A204.1 (cell line): ENCODE measurements around the gene MGARP.
"Not testable (repeated sequence)": the region's sequence is repeated elsewhere in the genome, so short reads cannot be mapped to it uniquely, and the experiment has no call there.

ENCODE experiments used
- FAIRE-seq: peaks from 2 replicates; lab custom pipeline; 2012; peaks lifted over from hg19 to GRCh38; lab: Jason Lieb, UNC

MGARP gene

GRCh38 chr4:139279760-139280620, at the start of gene MGARP:
MGARP (minus strand) TSS chr4:139280225; CDS start chr4:139280158, 67 bp downstream.
- no peak for FAIRE-seq

GRCh38 chr4:139329665-139330200, 49.7 kb upstream of the MGARP start:
- FAIRE-seq = no peak

DNA sequence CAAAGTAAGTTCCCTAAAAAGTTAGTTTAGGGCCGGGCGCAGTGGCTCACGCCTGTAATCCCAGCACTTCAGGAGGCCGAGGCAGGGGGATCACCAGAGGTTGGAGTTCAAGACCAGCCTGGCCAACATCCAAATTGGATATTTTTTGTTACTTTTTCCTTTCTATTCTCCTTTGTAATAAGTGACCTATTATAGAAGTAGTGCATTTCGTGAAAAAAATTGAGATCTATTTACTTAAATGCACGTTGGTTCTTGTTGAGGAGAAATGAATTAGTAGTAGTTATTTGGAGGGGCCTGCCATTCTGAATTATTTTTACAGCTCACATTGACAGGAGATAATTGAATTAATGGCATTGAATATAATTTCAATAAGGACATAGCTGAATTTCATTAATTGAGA, 44.6 kb upstream of the MGARP start:
- FAIRE-seq = no peak

DNA sequence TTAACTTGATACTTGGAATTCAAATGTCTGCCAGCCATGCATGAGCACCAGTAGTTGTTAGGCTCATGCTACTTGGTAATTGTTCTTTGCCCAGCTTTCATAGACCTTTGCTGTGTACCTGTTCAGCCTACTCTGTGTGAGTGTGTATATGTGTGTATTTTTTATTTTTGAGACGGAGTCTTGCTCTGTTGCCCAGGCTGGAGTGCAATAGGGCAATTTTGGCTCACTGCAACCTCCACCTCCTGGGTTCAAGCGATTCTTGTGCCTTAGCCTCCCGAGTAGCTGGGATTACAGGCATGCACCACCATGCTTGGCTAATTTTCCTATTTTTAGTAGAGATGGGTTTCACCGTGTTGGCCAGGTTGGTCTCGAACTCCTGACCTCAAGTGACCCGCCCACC, 42.5 kb upstream of the MGARP start:
- FAIRE-seq = not testable (repeated sequence)

DNA sequence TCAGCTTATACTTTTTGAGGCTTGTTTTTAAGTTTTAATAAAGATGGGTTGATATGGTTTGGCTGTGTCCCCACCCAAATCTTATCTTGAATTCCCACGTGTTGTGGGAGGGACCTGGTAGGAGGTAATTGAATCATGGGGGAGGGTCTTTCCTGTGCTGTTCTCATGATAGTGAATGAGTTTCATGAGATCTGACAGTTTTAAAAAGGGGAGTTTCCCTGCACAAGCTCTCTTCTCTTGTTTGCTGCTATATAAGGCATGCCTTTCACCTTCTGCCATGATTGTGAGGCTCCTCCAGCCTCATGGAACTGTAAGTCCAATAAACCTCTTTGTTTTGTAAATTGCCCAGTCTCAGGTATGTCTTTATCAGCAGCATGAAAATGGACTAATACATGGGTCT, 42.0 kb upstream of the MGARP start:
- FAIRE-seq = not testable (repeated sequence)

DNA sequence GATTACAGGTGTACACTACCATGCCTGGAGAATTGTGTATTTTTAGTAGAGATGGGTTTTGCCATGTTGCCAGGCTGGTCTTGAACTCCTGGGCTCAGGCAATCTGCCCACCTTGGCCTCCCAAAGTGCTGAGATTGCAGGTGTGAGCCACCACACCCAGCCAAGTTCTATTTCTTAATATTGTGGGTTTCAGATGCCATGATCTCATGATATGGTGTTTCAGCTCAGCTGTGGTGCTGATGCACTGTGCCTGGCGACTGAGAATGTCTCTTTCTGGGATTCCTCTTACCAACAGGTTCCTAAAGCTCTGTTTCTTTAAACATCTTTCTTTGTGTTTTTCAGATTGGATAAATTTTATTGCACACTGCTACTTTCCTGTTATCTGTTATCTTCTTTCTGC, 39.5 kb upstream of the MGARP start:
- FAIRE-seq = no peak

DNA sequence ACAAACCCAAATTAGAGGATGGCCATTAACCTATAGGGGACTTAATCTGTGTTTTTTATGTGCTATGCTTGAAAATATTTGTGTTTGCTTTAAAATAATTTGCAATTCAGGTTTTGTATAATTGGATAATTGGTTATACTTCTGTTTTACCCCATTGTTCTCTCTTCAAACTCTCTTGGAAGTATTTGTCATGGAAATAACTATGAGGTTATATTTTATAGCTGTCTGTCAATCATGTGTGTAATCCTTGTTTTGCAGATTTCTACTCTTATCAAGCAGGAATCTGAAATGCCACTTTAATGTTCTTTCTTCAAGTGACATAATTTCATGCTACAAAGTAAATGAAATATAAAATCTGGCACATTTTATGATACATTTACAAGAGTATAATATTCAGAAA, 37.6 kb upstream of the MGARP start:
- FAIRE-seq = no peak

DNA sequence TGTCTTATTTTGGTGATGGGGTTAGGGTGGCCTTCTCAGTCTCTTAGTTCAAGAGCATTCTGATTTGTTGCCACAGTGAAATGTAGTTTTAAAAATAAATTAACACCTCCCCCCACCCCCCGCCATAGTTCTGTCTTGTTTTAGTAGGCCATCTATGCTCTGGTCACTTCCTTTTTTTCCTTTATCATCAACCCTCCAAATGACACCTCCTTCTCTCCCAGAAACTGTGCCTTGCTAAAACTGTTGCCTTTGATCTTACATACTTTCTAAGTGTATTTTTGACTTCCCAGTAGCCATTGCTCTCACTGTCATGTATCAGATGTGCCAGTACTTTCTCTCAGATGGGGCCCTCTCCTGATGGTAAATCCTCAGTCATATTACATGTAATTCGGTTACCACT, 36.7 kb upstream of the MGARP start:
- FAIRE-seq = no peak

- no peak for FAIRE-seq
Measured at GRCh38 chr4:139315221-139315675, 35.2 kb upstream of the MGARP start.

GRCh38 chr4:139314047-139314800, 34.2 kb upstream of the MGARP start:
- no peak for FAIRE-seq

DNA sequence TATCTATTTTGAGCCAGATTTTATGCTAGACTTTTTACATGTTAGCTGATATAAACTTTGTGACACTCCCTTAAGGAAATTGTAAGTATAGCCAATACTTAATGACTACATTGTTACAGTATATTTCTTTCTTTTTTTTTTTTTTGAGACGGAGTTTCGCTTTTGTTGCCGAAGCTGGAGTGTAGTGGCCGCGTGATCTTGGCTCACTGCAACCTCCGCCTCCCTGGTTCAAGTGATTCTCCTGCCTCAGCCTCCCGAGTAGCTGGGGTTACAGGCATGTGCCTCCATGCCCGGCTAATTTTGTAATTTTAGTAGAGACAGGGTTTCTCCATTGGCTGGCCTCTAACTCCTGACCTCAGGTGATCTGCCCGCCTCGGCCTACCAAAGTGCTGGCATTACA, 33.4 kb upstream of the MGARP start:
- FAIRE-seq = not testable (repeated sequence)

DNA sequence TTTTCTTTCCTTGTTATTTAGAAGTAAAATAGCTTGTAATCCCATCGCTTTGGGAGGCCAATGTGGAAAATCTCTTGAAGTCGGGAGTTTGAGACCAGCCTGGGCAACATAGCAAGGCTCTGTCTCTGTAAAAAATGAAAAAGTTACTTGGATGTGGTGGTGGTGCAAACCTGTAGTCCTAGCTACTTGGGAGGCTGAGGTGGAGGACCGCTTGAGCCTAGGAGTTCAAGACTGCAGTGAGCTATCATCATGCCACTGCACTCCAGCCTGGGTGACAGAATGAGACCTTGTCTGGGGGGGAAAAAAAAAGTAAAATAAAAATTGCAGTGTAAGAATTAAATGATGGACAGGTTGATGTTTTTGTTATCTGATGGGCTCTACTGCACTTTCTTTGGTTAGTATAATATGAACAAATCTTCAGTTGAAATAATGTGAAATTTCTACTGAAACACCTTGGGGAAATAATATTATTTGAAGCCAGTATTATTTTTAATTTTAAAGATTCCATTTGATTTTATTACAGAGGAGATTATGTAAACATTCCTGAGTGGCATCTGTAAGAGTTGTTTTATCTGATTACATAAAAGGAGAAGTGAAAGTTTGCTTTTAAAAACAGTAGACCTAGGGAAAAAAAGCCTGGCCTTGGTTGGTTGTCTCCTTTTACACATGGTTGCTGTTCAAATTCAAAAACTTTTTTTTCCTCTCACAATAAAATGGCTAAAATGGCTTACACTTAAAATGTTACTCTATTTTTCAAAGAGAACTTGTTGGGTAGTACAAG, 32.7 kb upstream of the MGARP start:
- peak; percentile 14 for FAIRE-seq

GRCh38 chr4:139311909-139312308, 31.9 kb upstream of the MGARP start:
- FAIRE-seq = no peak

GRCh38 chr4:139304920-139305319, 24.9 kb upstream of the MGARP start:
- no peak for FAIRE-seq

DNA sequence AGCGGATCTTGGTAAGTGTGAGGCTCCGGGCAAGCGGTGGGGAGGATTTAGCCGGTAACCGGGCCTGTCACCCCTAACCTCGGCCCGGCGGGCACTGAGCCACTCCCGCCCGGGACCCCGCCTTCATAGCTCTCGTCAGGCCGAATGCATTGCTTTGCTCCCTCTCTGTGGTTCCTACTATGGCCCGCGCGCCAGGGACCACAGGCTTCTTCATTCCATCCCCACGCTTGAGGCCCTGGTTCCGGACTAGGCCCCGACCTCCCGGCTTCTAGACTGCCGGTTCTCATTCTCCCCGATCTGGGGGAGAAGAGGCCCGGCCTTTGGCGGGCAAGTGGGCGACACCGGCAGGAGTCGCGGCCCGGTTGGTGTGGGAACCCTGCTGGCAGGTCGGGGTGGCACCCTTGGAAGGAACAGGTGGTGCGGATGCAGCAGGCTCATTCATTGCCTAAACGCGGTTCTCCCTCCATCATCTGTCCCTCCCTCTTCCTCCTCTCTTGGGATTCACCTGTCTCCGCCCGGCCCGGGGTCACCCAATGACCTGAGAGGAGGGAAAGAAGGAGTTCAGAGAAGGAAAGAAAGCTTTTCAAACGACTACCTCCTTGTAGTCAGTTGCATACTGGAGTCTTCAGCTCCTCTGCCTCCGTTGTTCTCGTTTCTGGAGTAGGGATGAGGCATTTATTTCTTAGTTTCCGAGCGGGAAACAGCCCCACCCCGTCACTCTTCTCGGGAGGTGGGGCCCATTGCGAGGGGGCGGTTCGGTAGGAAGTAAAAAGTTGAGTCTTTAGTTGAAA, 22.0 kb upstream of the MGARP start, which contains the start of gene NDUFC1:
Gene NDUFC1, minus strand, starts transcription at position 657 of the 791 bp plus-strand sequence. CDS start 6,679 bp downstream, outside the sequence.
- FAIRE-seq = peak; percentile 14

DNA sequence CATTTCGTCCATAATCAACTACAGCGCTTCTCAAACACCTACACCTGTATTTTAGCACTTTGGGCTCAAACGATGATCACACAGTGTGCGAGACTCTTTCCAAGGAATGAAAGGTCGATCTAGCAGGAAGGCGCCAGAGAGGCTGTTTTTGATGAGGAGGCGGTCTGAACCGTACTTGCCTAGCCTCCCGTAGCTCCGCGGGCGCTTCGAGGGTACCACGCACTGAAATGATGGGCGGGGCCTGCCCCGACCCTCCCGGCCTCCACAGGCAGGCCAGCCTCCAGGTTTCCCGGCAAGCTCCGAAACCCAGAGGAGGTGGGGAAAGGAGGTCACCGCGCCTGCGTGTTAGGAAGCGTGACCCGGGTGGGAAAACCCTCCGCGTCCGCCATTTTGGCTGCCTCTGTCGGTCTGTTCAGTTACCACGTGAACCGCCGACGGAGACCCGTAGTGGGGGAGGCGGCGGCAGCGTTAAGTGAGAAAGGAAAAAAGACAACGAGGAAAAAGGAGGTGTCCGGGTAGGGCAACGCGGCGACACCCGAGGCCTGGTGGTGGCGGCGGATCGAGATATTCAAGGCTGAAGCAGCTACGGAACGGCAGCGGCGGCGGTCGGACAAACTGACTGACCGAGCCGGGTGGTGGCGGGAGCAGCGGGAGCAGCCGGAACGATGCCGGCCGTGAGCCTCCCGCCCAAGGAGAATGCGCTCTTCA, 21.2 kb upstream of the MGARP start, which contains the start of gene NAA15:
Gene NAA15, plus strand, starts transcription at position 393 of the 708 bp plus-strand sequence. Its CDS starts 273 bp downstream, at position 666.
- peak; percentile 98 for FAIRE-seq

- FAIRE-seq = no peak
Measured at GRCh38 chr4:139300431-139301112, 20.5 kb upstream of the MGARP start.

DNA sequence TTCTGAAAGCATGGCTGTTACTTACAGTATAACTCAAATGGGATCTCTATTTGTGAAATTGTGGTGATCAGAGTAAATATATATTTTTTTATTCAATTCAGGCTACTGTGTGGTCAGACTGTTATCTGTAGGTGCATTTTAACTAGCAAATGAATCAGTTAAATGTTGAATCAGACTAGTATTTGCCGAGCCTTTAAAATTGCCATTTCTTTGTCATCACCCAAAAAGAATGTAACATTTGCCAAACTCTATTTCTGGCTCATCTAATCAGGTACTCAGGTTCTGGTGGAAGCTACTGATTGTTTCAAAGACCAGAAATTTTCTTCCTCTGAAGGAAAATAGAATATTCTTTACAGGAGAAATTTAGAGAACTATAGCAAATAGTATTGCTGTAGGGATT, 19.5 kb upstream of the MGARP start:
- FAIRE-seq = no peak

DNA sequence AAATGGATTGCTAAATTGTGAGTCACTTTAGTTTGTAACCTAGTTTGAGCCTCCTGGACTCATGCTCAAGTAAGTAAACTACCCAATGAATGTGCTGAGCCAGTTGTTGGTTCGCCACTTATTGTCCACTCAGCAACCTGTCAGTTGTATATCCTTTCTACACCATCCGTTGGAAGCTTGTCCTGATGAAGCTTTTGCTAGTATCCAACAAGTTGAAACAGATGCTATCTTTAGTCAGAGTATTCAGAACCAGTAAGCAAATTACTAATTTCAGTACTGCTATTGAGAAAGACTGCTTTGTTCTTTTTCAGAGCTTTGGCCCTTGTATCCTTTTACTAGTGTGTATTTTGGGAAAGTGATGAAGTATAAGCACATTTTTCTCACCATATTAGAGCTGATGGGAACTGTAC, 17.0 kb upstream of the MGARP start:
- FAIRE-seq = no peak

DNA sequence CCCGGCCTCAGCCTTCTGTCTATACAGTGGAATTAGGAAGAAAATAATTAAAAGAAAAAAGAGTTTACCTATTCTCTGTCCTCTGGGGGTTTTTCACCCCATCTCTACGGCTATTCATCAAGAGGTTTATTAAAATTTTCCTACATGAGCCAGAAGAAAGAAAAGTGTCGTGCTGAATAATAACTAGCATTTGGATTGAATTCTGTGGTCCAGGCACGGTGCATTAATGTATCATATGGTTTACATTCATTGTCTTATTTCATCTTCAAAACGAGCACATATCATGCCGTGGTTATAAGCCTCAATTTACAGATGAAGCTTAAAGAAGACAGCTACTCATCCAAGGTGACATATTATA, 15.9 kb upstream of the MGARP start:
- no peak for FAIRE-seq
